Heart left ventricle (tissue), 16 donors: ENCODE results near the gene IFIT2. TPM values are rescaled to one million over a fixed set of nuclear protein-coding genes. Genes with fewer than 3 reads are reported as not detected.
A peak's percentile ranks its signal among the peaks of the same experiment; 100 is the strongest.

Experiments used
- ATAC-seq, 4 donors: fragments of 200-7000 bp; cut with Tn5 transposase; one replicate each; pipeline ENCODE4 v1.9.1; 2020 to 2022; ENCODE audit warnings: moderate library complexity in 4 of 4, mild to moderate bottlenecking in 3 of 4, moderate number of reproducible peaks in 1 of 4
- DNase-seq, 5 donors: peaks; one replicate each; pipeline ENCODE4 v3.0.0-alpha.2; 2020
- H3K27ac ChIP-seq, 12 donors: fragments of 200-600 bp; sonication (generic) in 4 of 12; one replicate each; pipeline versions ENCODE4 v1.5.0 to v1.8.0; 2016 to 2022; ENCODE audit warnings: mild to moderate bottlenecking in 2 of 12
- H3K27me3 ChIP-seq, 9 donors: fragments of 200-600 bp; sonication (generic) in 2 of 9; one replicate each; pipeline versions ENCODE4 v1.5.1 to v1.8.0; 2016 to 2022; ENCODE audit warnings: mild to moderate bottlenecking in 3 of 9
- H3K36me3 ChIP-seq, 9 donors: fragments of 200-600 bp; sonication (generic) in 2 of 9; one replicate each; pipeline versions ENCODE4 v1.5.0 to v1.8.0; 2018 to 2022; ENCODE audit warnings: mild to moderate bottlenecking in 2 of 9
- H3K4me1 ChIP-seq, 12 donors: fragments of 200-600 bp; sonication (generic) in 4 of 12; one replicate each; pipeline versions ENCODE4 v1.5.0 to v1.8.0; 2016 to 2022; ENCODE audit warnings: mild to moderate bottlenecking in 3 of 12
- H3K4me3 ChIP-seq, 12 donors: fragments of 200-600 bp; sonication (generic) in 4 of 12; one replicate each; pipeline versions ENCODE4 v1.5.0 to v1.8.0; 2017 to 2022; ENCODE audit warnings: mild to moderate bottlenecking in 9 of 12, moderate library complexity in 4 of 12
- H3K9me3 ChIP-seq, 12 donors: fragments of 200-600 bp; sonication (generic) in 4 of 12; one replicate each; pipeline versions ENCODE4 v1.5.0 to v1.8.0; 2016 to 2022; ENCODE audit warnings: mild to moderate bottlenecking in 1 of 12
- POLR2A ChIP-seq, 2 donors: fragments of 450-650 bp; IDR thresholded peaks; one replicate each; pipeline ENCODE4 v1.6.1; 2017; ENCODE audit warnings: antibody characterized with exemption in 2 of 2, mild to moderate bottlenecking in 2 of 2, moderate library complexity in 2 of 2
- WGBS, 4 donors: extraction: QIAGEN DNeasy Blood & Tissue Kit in 2 of 4; methylation state at CpG; one replicate each; pipeline versions ENCODE4 v1.1.5 to v1.1.7; 2013 to 2018; 5-methylcytosine and 5-hydroxymethylcytosine counted together
- intact Hi-C, 10 donors: fragments of 100-400 bp; cut with DNase I; formaldehyde crosslinking; loops; one replicate each; pipeline versions ENCODE4 v1.11.1 to v1.14.2; 2022
- polyA plus RNA-seq, 2 donors: library from polyadenylated mRNA; stranded (reverse); fragments of 200-250 nt; gene quantifications; one replicate each; pipeline ENCODE4 v1.2.3, GENCODE V29; 2013
- total RNA-seq, 9 donors: library from RNA; depleted of rRNA in 2 of 9; stranded (reverse); fragments of >200 nt in 2 of 9; fragmentation: NEBNext Ultra II Directional in 3 of 9; extraction: Animal tissue kit (Norgen Biotek cat#: 25700) in 3 of 9; gene quantifications; one replicate each; pipeline versions ENCODE4 v1.1.0 to v1.2.4, GENCODE V29; 2016 to 2023
- TF ChIP-seq, protein P1 (sequence below), 12 donors: fragments of 200-600 bp; sonication (generic) in 4 of 12; IDR thresholded peaks; one replicate each; pipeline versions ENCODE4 v1.5.0 to v1.8.0; 2018 to 2022; ENCODE audit warnings: antibody characterized with exemption in 12 of 12, mild to moderate bottlenecking in 5 of 12
- donor health status: ischemic (EF 13 %, LVEDD 7.1; RV severe dilation, severe dysfunction).
- donor health status: healthy with polysubstance abuse.
- donor health status: DM: no; HTN: yes; CAD: no.
- donor health status: DM: no; HTN: no; CAD: no.
- donor health status: ischemic (EF 25% LVEDD 6.9; RV normal size, moderate dysfunction).
- donor health status: ischemic (EF 25% LVEDD 5.7; RV mildly dilated, moderate dysfunction).
- donor health status: healthy.
- donor health status: DM: yes; HTN: yes; CAD: no.
- donor health status: ischemic (EF 35%, LVEDD 5.7; RV mildly dilated, moderate dysfunction).
- donor health status: nonischemic (EF 11% LVEDD 7.7; RV severe dilation, severe dysfunction).
- donor health status: DM: yes; HTN: yes; CAD: no.
- donor health status: PGD.
- donor health status: ischemic (EF 29% LVEDD 5.4; RV normal size, mild dysfunction).
- donor health status: nonischemic (EF 23%, LVEDD 6.1; RV moderate dilation, normal function).

The IFIT2 gene
- total and polyA plus RNA-seq, 11 donors = 2.1 to 30.2 (median 3.6) TPM

DNA sequence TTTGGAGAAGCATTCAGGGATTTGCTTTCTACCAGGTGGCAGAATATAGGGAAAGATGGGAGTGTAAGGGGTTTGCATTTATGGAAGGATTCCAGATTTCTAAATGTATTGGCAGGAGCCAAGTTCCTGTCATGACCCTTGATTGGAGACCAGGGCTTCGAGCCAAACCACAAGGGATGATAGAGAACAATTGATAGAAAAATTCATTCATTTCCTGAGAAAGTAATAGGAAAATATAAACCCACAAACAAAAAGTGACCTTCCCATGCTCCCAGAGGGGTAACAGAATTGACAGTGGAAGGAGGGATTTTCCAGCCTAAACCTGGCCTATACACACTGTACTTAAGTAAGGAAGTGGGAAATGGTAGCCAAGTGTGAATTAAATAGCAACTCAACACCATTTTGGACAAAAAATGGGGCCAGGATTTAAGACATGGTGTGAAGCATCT lies 22.4 kb upstream of the IFIT2 start:
- H3K36me3 ChIP-seq = no peaks in the 10 kb centered on the region
- ATAC-seq (no peak), DNase-seq (peak in 4 of 5 donors; percentile 38 to 53 (median 45))
- no peak overlapping the region for H3K4me3 ChIP-seq
- H3K4me1 ChIP-seq = peaks cover 4 to 68% (median 42%) of the 10 kb centered on the region in 12 donors
- H3K9me3 ChIP-seq = no peaks in the 10 kb centered on the region
- TF ChIP-seq, protein P1, sequence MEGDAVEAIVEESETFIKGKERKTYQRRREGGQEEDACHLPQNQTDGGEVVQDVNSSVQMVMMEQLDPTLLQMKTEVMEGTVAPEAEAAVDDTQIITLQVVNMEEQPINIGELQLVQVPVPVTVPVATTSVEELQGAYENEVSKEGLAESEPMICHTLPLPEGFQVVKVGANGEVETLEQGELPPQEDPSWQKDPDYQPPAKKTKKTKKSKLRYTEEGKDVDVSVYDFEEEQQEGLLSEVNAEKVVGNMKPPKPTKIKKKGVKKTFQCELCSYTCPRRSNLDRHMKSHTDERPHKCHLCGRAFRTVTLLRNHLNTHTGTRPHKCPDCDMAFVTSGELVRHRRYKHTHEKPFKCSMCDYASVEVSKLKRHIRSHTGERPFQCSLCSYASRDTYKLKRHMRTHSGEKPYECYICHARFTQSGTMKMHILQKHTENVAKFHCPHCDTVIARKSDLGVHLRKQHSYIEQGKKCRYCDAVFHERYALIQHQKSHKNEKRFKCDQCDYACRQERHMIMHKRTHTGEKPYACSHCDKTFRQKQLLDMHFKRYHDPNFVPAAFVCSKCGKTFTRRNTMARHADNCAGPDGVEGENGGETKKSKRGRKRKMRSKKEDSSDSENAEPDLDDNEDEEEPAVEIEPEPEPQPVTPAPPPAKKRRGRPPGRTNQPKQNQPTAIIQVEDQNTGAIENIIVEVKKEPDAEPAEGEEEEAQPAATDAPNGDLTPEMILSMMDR (IDR thresholded peaks at IDR 0.05) = no peak
- TF ChIP-seq POLR2A (IDR thresholded peaks at IDR 0.05) = no peak
- 0 to 9% (median 4%) methylated on average over 1 of the region's 1 CpG for WGBS, 4 donors
- intact Hi-C loops = no loop called here
- peak overlapping the region in 11 of 12 donors; percentile 1 to 84 (median 70) for H3K27ac ChIP-seq
- no peaks in the 10 kb centered on the region for H3K27me3 ChIP-seq

DNA sequence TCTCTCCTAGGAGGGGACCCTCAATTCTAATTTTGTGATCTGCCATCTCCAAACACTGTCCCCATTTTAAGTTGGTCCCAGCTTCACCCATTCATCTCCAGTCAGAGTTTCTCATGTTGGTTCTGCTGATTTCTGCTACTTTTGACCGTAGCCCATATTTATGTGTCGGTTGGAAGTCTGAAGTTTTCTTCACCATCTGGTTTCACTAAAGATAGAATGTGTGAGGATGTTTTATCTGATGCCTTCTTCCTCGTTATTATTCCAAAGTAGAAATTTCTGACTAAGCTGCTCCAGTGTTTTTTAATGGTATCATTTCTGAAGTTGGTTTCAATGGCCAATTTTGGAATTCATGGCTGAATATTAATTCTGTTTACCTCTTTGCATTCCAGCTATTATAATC lies 21.3 kb upstream of the IFIT2 start:
- 79 to 86% (median 84%) methylated on average over 3 of the region's 3 CpGs for WGBS, 4 donors
- peaks cover 4 to 67% (median 45%) of the 10 kb centered on the region in 12 donors for H3K4me1 ChIP-seq
- intact Hi-C loops = loop anchor here in 1 of 10 donors (5.0 kb wide), 1 partner anchor 47 kb away; the partner anchor contains the start of gene IFIT3
- H3K36me3 ChIP-seq = no peaks in the 10 kb centered on the region
- H3K9me3 ChIP-seq = no peaks in the 10 kb centered on the region
- TF ChIP-seq POLR2A (IDR thresholded peaks at IDR 0.05) = no peak
- TF ChIP-seq, protein P1 (IDR thresholded peaks at IDR 0.05) = no peak
- no peak for DNase-seq
- peak overlapping the region in 4 of 12 donors; percentile 26 to 77 (median 50) for H3K27ac ChIP-seq
- H3K27me3 ChIP-seq = no peaks in the 10 kb centered on the region
- no peak for ATAC-seq
- no peak overlapping the region for H3K4me3 ChIP-seq

DNA sequence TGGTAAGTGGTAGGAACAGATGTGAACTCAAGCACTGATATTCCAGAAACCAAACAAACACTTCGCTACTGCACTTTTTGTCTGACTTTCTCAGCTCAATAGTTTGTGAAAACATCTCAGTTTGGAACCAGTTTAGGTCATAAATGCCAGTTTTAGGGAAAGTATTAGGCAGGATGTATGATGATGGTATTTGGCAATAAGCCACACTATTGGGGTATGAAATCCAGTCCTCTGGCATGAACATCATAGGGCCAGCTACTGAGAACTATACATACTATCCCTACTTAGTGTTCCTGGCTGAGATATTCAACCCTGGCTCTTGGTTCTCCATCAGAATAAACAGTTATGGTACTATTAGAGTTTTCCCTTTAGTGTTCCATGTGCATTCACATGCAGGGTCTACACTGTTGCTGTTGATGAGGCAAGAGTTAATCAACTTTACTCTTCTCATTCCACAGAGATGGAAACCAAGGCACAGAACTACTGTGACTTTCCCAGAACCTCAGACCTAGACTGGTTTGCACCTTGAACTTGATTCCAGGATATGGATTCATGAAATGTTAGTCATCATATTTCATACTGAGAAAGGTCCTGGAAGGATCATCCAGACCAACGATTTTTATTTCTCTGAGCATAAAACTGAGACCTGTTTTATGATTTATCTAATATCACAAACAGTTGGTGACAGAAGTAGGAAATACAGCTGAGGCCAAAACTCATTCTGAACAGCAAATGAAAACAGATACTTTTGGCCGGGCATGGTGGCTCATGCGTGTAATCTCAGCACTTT lies 20.0 kb upstream of the IFIT2 start:
- no peak for TF ChIP-seq POLR2A (IDR thresholded peaks at IDR 0.05)
- TF ChIP-seq, protein P1 (IDR thresholded peaks at IDR 0.05) = no peak
- peak overlapping the region in 3 of 12 donors; percentile 16 to 90 (median 83) for H3K27ac ChIP-seq
- 80 to 87% (median 84%) methylated on average over 4 of the region's 4 CpGs for WGBS, 4 donors
- ATAC-seq = no peak
- no peaks in the 10 kb centered on the region for H3K9me3 ChIP-seq
- no peak for DNase-seq
- H3K4me1 ChIP-seq = peaks cover 4 to 58% (median 45%) of the 10 kb centered on the region in 12 donors
- intact Hi-C loops = loop anchor here in 1 of 10 donors (5.0 kb wide), 1 partner anchor 46 kb away; the partner anchor contains the start of gene IFIT3
- H3K4me3 ChIP-seq = no peak overlapping the region
- no peaks in the 10 kb centered on the region for H3K27me3 ChIP-seq
- H3K36me3 ChIP-seq = no peaks in the 10 kb centered on the region
